GM12892 (cell line): ENCODE results near the gene DIPK1C.

Experiments used
- POLR2A ChIP-seq: IDR thresholded peaks from 2 replicates; pipeline ENCODE4 v1.6.1; 2011; ENCODE audit warnings: low read depth, low read length, control low read depth
- POLR2AphosphoS5 ChIP-seq: IDR thresholded peaks from 2 replicates; pipeline ENCODE4 v1.6.1; 2011; ENCODE audit warnings: low read depth, low read length, control low read depth
- TAF1 ChIP-seq: IDR thresholded peaks from 2 replicates; pipeline ENCODE4 v1.6.1; 2011; ENCODE audit warnings: low read depth, mild to moderate bottlenecking, control low read depth, low read length, borderline replicate concordance

- TF ChIP-seq POLR2AphosphoS5 (no peak), POLR2A (no peak), TAF1 (no peak)
Measured at GRCh38 chr18:74453642-74454198, 3.4 kb downstream of the DIPK1C start.
